Activated CD8-positive, alpha-beta memory T cell treated with anti-CD3 and anti-CD28 coated beads, Interleukin-2, amount 50 U/mL, for 1 hour (primary cell): ENCODE data around the gene SMIM17.
"Not testable (repeated sequence)": the region's sequence is repeated elsewhere in the genome, so short reads cannot be mapped to it uniquely, and the experiment has no call there.

ENCODE experiments used
- DNase-seq: peaks from one replicate; pipeline ENCODE4 v3.0.0-alpha.2; 2020; ENCODE audit errors: extremely low read depth

Gene SMIM17

DNA sequence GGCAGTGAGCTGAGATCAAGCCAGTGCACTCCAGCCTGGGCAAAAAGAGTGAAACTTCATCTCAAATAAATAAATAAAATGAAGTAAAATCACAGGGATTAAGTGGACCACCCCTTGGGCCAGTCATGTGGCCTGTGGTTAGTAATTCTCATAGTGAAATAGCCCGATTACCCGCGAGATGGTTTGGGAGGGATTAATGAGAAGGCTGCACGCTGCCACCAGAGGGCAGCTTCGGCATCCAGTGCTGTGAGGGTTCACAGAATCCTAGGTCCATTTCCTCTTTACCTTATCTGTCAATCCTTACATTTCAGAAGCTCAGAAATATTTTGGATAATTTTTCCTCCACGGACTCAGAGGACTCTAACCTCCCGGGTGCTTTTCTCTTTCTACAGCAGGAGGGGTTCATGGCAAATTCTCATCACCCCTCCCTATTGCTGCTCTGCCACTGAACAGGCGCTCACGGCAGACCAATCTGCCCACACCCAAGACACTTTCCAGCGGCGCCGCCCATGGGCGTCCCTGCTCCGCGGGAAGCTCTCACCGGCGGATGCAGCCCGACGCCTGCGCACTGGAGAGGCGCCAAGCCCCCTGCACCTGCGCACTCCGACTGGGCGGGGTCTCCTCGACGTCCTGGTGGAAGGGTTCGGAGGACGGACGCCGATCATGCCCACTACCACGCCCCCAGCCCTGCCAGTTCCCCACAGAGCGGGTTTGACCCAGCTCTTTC, 17.6 kb downstream of the SMIM17 start:
- DNase-seq = no peak

DNA sequence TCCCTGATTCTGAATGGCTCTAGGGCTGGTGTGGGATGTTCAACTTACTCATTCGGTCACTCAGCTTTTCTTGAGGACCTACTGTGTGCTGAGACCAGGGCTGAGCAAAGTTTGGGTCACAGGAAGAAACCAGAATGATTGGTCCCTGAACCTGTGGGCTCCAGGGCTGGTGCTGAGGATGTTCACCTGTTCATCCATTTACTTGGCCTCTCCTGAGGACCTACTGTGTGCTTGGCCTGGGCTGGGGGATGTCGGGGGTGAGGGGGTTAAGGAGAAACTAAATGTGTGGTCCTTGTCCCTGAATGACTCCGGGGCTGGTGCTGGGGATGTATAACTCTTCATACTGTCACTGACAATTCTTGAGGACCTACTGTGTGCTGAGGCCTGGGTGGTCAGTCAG, 18.3 kb downstream of the SMIM17 start:
- DNase-seq = no peak

DNA sequence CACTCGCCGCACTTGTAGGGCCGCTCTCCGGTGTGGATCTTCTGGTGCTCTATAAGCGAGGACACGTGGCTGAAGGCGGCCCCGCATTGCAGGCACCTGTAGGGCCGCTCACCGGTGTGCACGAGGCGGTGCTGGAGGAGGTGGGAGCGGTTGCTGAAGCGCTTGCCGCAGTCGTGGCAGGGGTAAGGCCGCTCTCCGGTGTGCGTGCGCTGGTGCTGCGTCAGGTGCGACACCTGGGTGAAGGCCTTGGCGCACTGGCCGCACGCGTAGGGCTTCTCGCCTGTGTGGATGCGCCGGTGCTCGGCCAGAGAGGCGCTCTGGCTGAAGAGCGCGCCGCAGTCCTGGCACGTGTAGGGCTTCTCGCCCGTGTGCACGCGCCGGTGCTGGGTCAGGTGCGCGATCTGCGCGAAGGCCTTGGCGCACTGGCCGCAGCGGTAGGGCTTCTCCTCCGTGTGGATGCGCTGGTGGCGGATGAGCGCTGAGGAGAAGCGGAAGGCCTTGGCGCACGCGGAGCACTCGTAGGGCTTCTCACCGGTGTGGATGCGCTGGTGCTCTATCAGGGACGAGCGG, 21.1 kb downstream of the SMIM17 start:
- no peak for DNase-seq

GRCh38 chr19:56664511-56664910, 21.6 kb downstream of the SMIM17 start:
- DNase-seq = no peak

DNA sequence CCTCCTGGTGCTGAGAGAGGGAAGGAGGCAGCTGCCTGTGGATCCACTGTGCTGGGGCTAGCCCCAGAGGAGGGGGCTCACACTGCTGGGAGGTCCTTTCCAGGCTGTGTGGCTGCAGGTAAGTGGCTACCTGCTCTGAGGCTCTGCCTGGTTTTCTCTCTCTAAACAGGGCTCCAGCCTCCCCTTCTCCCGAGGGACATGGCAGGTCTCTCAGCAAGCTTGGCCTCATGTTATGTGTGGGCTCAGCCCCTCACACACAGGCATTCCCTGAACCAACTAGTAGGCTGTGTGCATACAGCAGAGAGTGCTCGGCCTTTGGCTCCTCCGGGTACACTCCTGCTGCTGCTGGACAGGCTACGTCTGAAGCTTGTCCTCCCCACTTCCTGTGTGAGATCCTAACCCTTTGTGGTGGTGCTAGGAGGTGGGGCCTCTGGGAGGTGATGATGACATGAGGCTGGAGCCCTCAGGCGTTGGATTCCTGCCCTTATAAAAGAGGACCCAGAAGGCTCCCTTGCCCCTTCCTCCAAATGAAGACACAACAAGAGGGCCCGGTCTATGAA, 24.4 kb downstream of the SMIM17 start:
- no peak for DNase-seq

- DNase-seq = no peak
Observed at GRCh38 chr19:56668676-56669075, 25.7 kb downstream of the SMIM17 start.

GRCh38 chr19:56670401-56670960, 27.5 kb downstream of the SMIM17 start:
- DNase-seq = no peak

DNA sequence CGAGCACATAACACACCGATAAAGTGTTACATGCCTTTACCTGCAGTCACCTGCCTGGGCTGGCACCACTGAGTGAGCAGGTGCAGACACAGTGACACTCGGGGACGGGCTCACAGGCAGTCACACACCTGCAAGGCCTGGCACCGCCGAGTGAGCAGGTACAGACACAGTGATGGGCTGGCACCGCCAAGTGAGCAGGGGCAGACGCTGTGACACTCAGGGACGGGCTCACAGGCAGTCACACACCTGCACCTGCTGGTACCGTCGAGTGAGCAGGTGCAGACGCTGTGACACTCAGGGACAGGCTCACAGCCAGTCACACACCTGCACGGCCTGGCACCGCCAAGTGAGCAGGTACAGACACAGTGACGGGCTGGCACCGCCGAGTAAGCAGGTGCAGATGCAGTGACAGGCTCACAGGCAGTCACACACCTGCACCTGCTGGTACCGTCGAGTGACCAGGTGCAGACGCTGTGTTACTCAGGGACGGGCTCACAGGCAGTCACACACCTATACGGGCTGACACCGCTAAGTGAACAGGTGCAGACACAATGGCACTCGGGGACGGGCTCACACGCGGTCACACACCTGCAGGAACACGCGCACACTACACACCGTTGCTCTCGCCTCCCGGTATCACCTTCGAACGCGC, 28.1 kb downstream of the SMIM17 start:
- DNase-seq = no peak

DNA sequence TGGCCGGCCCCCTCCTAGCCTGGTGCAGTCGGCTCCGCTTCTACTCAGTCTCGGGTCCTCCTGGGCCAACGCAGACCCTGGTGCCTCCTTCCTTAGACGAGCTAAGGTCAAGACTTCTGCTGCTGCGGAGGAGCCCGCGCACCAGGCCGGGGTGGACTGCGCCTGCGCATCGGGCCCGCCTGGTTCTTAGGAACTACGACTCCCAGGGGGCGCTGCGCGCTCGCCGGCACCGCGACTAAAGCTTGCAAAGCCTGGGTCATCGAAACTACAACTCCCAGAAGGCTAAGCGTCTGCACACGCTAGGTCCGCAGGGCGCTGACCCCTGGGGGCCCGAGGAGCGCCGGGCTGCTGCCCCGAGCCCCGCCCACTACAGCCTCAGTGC, 28.6 kb downstream of the SMIM17 start, which contains the start of gene ZNF835:
TSS of gene ZNF835 (minus strand) at position 145 of the 382 bp plus-strand sequence. CDS start 6,559 bp downstream, outside the sequence.
- peak; percentile 31 for DNase-seq

- DNase-seq = not testable (repeated sequence)
Observed at GRCh38 chr19:56672610-56673009, 29.7 kb downstream of the SMIM17 start.

DNA sequence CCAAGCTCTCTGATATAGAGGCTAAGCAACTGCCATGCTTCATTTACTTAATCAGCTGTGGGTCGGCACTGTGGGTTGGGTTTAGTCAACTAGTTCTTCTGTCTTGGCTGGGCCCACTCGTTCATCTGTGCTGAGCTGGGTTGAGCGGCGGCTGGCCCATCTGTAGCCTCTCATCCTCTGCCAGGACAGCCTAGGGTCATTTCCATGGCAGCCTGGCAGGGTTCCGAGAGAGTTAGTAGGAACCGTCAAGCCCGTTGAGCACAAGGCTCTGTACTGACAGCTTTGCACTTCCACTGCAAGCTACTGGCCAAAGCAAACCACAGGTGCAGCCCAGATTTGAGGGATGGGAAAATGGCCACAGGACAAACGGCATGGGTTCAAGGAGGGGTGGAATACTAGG, 35.2 kb downstream of the SMIM17 start:
- DNase-seq = no peak

GRCh38 chr19:56681702-56682101, 38.7 kb downstream of the SMIM17 start:
- DNase-seq = no peak

GRCh38 chr19:56683116-56683515, 40.2 kb downstream of the SMIM17 start:
- no peak for DNase-seq

GRCh38 chr19:56687031-56687430, 44.1 kb downstream of the SMIM17 start:
- DNase-seq = no peak

- no peak for DNase-seq
Observed at GRCh38 chr19:56689198-56689597, 46.2 kb downstream of the SMIM17 start.

GRCh38 chr19:56690670-56691069, 47.7 kb downstream of the SMIM17 start:
- no peak for DNase-seq

GRCh38 chr19:56692206-56692895, 49.4 kb downstream of the SMIM17 start:
- no peak for DNase-seq

DNA sequence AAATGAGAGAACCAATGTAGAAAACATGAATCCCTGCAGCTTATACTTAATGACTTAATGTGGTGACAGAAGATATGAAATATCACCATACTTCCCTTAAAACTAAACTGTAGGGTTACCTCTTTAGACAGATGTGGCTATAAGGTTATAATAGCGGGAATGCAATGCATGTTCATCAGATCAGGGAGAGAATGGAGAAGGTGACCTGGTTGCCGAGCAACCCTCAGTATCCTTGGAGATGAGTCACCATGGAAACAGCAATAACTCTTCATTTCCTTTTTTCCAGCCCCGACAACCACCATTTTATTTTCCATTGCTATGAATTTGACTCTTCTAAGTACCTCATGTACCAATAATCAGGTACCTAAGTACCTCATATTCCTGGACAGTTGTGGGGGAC, 56.6 kb downstream of the SMIM17 start:
- DNase-seq = no peak

GRCh38 chr19:56701895-56702294, 58.9 kb downstream of the SMIM17 start:
- DNase-seq = no peak

- no peak for DNase-seq
Observed at GRCh38 chr19:56705939-56706338, 63.0 kb downstream of the SMIM17 start.
